ENCODE measurements around the gene ANTXR1.

ANTXR1 gene

GRCh38 chr2:69138793-69139459 lies 125.9 kb downstream of the ANTXR1 start:
- DNase-seq: no peak

DNA sequence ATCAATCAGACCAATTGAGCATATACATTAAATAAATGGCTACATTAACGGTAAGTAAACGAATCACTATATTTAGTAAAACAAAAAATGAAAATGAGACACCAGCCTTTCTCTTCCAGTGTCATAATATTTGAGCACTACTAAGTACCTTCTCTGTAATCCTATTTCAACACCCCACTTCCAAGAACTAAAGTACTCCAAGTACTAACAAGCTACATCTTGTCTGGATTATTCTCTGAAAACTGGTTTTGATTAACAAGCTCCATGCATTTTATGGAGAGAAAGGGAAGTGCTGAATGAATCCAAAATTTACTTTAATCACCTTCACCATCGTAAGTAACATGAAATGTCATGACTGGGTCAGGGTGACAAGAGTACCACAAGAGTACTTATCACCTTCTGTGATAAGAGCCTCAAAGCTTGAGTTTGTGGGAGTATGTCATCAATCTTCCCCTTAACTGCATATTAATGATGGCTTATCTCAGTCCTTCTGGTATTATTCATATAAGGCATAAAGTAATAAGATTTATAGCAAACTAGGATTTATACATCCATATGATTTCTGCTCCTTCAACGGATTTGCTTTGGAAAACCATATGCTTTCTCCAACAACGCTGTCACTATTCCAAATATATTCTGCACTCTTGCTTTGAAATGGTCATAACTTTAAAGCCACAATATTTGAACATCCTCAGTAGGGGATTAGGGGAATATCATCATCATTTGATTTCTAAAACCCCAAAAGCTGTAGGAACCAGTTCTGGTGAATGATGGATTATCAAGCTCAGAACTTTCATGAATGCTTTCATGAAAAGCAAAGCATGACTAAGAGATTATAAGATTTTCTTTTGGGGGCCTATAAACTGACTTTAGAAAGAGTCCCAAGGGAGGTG lies 127.0 kb downstream of the ANTXR1 start:
- no peak for DNase-seq

- no peak for DNase-seq
Measured at GRCh38 chr2:69141061-69141460, 128.1 kb downstream of the ANTXR1 start.

DNA sequence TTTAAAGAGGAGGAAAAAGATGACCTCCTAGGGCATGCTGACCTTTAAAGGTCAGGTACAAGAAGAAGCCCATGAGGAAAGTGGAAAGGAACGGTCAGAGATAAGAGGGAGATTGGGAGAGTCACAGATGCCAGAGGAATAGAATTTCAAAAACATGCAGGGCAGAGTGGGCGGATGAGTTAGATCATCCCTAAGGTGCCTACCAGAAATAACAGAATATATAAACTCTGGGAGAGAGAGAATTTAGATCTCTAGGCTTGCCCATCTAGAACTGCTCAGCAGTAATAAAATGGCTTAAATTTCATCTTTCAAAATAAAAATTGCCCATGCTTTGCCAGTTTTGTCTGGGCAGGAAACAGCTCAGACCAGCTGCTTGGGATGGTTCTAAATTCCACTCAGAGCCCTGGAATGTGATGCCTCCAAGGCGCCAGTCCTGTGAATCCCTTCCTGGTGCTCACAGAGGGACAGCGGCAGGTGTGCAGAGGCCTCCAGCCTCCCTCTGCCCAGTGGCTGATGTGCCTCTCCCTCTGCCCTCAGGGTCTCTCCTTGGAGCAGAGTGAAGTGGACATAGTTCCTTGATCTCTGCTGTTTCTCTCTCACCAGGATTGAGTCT lies 130.9 kb downstream of the ANTXR1 start:
- no peak for DNase-seq

GRCh38 chr2:69145204-69145603 lies 132.2 kb downstream of the ANTXR1 start:
- DNase-seq: no peak

DNA sequence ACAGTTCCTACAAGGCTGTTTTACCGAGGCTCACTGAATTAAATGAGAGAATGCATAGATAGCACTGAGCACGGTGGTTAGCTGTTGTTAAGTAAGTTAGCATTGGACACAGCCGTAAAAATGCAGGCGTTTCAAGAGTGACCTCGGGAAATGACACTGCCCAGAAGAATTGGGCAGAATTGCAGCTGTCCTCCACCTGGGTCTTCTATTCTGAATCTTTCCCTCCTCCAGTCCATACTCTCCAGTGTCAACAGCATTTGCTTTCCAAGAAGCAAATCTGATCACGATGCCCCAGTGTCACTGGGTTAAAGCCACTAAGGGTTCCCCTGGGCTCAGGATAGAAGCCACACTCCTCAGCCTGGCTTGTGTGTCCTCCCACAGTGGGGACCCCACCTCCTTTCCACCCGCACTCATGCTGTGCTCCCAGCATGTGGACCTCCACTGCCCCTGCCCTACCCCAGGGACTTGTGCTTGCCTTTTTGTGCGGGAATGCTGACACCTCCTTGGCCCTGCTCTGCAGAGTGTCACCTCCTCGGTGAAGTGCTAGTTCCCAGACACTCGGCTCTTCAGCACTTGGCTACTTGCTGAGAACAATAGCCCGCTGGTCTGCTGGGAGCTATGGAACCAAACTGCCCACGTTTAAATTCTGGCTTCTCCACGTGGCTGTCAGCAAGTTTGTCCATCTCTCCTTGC lies 135.0 kb downstream of the ANTXR1 start:
- no peak for DNase-seq

- no peak for DNase-seq
Measured at GRCh38 chr2:69149631-69150215, 136.7 kb downstream of the ANTXR1 start.

GRCh38 chr2:69151931-69152330 lies 139.0 kb downstream of the ANTXR1 start:
- DNase-seq: no peak

GRCh38 chr2:69152847-69153583 lies 140.0 kb downstream of the ANTXR1 start:
- no peak for DNase-seq

- DNase-seq: no peak
Measured at GRCh38 chr2:69154106-69154505, 141.1 kb downstream of the ANTXR1 start.

GRCh38 chr2:69156624-69157023 lies 143.6 kb downstream of the ANTXR1 start:
- DNase-seq: no peak

GRCh38 chr2:69157441-69157840 lies 144.5 kb downstream of the ANTXR1 start:
- DNase-seq: no peak

DNA sequence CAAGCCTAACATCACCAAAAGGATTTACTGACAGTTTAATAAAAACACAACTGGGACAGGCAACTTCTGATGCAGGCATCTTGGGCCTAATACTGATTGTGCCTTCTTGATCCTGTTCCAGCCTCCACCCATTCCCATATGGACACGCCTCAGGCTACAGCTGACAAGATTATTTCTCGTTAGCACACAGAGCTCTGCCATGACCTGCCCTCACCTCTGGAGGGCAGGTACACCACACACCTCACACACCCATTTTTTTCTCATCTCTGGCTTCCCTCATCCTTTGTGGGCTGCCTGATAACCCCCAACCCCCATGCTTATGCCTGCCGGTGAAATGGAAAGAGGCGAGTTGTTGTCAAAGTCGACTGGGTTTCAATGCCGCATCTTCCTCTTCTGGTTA lies 147.0 kb downstream of the ANTXR1 start:
- no peak for DNase-seq

- DNase-seq: no peak
Measured at GRCh38 chr2:69162057-69162456, 149.1 kb downstream of the ANTXR1 start.

GRCh38 chr2:69163109-69163508 lies 150.1 kb downstream of the ANTXR1 start:
- peak; percentile 2 to 21 for DNase-seq

- no peak for DNase-seq
Measured at GRCh38 chr2:69163556-69163955, 150.6 kb downstream of the ANTXR1 start.

DNA sequence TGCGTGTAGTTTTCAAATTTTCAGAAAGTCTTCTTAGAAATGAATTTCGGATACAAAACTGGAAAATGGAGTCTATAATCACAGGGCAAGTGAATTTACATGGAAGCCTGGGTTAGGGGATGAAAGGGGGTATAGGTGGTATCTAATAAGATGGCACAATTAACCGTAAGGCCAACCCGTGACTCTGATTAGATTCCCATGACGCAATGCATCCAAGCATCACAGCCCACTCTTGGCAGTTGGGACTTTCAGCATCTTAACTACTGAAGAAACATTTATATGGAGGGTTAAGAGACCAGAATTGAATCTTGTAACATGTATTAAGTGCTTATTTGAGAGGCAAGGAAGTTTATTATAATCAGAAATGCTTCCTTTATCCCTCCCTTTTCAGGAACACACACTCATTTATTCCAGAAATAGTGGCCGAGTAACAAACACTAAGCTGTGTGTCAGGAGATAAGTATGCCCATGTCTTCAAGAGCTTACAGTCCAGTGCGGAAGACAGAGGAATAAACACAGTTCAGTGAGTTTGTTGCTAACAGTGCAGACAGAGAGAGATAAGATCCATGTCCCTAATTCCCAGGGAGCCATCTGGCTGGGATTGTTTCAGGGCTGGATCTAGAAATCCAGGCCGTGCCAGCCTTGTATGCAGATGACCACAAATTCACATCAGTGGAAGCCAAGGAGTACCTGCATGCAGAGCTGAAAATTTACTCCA lies 151.2 kb downstream of the ANTXR1 start:
- DNase-seq: no peak

DNA sequence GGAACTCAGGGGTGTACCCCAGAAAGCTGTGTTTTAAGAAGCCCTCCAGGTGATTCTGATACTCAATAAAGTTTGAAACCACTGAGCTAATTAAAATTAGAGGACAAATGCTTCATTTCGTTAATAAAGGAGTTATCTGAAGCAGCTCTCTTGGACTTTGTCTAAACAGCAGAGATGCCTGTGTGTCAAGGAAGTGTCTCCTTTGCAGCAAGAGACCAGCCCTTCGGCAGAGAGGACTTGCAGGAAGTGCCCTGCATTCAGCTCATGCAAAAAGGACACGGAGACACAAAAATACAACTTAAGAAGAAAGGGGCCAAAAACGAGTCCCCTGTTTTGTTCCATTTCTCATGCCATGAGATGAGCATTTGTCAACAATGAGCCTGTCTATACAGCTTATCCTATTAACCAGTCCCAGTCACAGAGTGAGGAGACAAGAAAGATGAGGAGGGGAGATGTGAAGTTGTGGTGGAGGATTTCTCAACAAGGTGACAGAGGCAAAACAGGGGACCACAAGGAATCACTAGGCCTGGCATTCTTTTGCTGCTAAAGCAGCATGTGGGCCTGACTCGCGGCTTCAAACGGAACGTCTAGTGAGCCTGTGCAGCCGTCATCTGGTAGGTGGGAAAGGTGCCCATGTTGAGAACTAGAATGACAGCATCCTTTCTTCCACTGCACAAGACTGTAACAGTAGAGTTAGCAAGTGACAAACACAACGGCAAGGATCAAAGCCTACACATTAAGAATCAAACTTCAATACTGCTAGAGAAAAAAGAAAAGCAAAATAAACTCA lies 152.3 kb downstream of the ANTXR1 start:
- no peak for DNase-seq

DNA sequence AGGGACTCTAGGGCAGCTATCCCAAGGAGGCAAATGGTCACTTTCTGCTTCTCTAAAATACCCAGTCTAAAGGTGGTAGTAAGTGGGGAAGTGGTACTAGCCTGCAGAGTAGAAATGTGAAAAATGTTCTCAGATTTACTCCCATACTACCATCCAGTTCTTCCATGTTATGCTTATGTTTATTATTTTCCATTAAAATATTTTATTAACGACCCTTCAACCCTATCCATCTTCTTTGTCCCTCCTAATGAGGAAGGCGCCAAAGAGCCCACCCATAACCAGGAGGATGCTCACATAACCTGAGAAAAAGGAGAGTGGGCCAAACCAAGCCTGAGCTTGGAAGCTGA lies 153.5 kb downstream of the ANTXR1 start:
- DNase-seq: no peak

DNA sequence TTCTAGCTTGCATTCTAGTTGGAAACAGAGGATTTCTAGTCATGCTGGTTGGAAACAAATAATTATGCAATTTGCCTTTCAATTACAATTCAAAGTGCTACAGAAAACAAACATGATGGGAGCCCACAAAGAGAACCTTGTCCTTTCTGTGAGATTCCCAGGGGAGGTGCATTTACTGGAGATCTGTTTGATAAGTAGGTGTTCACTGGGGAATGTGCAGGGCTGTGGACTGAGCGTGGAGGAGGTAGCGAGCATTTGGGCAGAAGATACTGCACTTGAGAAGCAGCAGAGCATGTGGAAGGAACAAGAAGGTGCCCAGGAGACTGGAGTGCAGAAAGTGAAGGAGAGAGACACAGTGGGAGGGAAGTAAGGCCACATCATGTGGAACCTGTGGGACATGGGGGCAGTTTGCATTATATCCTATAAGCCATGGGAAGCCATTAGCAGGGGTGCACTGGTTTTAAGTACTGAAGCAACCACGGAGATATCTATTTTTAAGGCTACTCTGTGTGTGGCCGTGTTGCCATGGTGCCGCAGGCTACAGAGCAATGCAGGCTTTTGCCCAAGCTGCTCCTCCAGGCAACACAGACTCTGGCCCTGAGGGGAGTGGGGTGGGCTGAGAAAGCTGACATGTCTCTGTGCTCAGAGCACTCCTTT lies 154.0 kb downstream of the ANTXR1 start:
- DNase-seq: no peak
